Activated T-cell treated with anti-CD3 and anti-CD28 coated beads, Interleukin-2, amount 50 U/mL, for 72 hours (primary cell): ENCODE measurements around the gene ABCA2. TPM values are rescaled to one million over a fixed set of nuclear protein-coding genes. Genes with fewer than 3 reads are reported as not detected.
A peak's percentile ranks its signal among the peaks of the same experiment; 100 is the strongest.

Experiments used
- ATAC-seq, 2 donors: fragments of 150-1000 bp; cut with Tn5 transposase; replicated peaks in 1 of 2; 2 replicates each; pipeline ENCODE4 v1.10.0; 2021; ENCODE audit warnings: moderate library complexity in 2 of 2, mild to moderate bottlenecking in 1 of 2
- DNase-seq, 2 donors: peaks; one replicate each; pipeline ENCODE4 v3.0.0; 2021 to 2022; ENCODE audit warnings: mixed read lengths in 1 of 2
- H3K27ac Mint-ChIP-seq: one replicate; pipeline ENCODE4 v1.8.0; 2022; ENCODE audit warnings: mild to moderate bottlenecking, moderate library complexity, mixed read lengths
- H3K27me3 Mint-ChIP-seq: one replicate; pipeline ENCODE4 v1.8.0; 2022; ENCODE audit warnings: low read depth, mixed read lengths
- H3K36me3 Mint-ChIP-seq, 2 donors: one replicate each; pipeline ENCODE4 v1.8.0; 2022; ENCODE audit warnings: mixed read lengths in 2 of 2, mild to moderate bottlenecking in 1 of 2; ENCODE audit not compliant: insufficient read depth in 2 of 2
- H3K4me1 Mint-ChIP-seq: one replicate; pipeline ENCODE4 v1.8.0; 2022; ENCODE audit warnings: low read depth, mixed read lengths
- H3K4me3 Mint-ChIP-seq, 2 donors: one replicate each; pipeline ENCODE4 v1.8.0; 2022; ENCODE audit warnings: mild to moderate bottlenecking in 2 of 2, mixed read lengths in 2 of 2, moderate library complexity in 2 of 2
- H3K9me3 Mint-ChIP-seq, 2 donors: one replicate each; pipeline ENCODE4 v1.8.0; 2022; ENCODE audit warnings: mixed read lengths in 2 of 2
- total RNA-seq, 2 donors: library from RNA; stranded (reverse); gene quantifications; one replicate each; pipeline ENCODE4 v1.2.3, GENCODE V29; 2022

ABCA2 gene, protein sequence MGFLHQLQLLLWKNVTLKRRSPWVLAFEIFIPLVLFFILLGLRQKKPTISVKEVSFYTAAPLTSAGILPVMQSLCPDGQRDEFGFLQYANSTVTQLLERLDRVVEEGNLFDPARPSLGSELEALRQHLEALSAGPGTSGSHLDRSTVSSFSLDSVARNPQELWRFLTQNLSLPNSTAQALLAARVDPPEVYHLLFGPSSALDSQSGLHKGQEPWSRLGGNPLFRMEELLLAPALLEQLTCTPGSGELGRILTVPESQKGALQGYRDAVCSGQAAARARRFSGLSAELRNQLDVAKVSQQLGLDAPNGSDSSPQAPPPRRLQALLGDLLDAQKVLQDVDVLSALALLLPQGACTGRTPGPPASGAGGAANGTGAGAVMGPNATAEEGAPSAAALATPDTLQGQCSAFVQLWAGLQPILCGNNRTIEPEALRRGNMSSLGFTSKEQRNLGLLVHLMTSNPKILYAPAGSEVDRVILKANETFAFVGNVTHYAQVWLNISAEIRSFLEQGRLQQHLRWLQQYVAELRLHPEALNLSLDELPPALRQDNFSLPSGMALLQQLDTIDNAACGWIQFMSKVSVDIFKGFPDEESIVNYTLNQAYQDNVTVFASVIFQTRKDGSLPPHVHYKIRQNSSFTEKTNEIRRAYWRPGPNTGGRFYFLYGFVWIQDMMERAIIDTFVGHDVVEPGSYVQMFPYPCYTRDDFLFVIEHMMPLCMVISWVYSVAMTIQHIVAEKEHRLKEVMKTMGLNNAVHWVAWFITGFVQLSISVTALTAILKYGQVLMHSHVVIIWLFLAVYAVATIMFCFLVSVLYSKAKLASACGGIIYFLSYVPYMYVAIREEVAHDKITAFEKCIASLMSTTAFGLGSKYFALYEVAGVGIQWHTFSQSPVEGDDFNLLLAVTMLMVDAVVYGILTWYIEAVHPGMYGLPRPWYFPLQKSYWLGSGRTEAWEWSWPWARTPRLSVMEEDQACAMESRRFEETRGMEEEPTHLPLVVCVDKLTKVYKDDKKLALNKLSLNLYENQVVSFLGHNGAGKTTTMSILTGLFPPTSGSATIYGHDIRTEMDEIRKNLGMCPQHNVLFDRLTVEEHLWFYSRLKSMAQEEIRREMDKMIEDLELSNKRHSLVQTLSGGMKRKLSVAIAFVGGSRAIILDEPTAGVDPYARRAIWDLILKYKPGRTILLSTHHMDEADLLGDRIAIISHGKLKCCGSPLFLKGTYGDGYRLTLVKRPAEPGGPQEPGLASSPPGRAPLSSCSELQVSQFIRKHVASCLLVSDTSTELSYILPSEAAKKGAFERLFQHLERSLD (N-terminal part only)
- total RNA-seq = 10 to 100 TPM; 23.9 to 27.5 TPM

DNA sequence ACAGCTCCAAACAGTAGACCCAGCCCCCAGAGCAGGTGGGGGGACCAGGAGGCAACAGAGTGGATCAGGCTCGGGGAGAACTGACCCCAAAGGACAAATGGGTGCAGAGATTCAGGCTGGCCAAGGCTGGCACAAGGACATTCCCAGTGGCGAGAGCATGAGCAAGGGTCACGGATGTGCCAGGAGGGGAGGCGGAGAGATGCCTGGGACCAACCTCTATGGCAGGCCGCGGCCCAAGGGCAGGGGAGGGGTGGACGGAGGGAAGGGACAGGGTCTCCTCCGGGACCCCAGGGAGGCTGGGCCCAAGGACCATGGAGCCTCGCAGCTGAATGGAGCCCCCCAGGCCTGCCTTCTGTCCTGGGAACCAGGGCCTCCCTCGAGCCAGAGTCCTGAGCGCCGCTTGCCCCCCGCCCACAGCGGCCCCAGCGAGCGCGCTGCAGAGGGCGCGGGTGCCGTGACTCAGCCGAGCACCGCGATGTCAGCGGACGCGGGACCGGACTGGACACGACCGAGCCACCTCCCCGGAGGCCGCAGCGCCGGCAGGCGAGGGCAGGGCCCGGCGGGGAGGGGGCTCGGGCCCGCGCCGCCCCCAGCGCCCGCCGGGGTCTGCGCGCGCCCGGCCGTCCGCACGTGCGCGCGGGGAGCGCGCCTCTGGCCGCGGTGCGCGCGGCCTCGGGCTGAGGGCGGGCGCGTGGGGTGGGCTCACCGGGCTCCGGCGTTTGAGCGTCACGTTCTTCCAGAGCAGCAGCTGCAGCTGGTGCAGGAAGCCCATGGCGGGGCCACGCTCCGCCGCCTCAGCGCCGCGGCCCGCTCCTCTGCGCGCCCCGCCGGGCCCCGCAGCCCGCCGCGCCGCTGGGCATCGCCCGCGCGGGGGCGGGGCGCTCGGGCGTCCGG is at the start of gene ABCA2:
Gene ABCA2 (minus strand): TSS at position 869 of the 894 bp plus-strand sequence. CDS start 97 bp downstream, at position 772.
- H3K36me3 Mint-ChIP-seq = no peaks in the 10 kb centered on the region
- peak within 1 kb of the TSS; percentile 12 for H3K27ac Mint-ChIP-seq
- H3K9me3 Mint-ChIP-seq = no peaks in the 10 kb centered on the region
- H3K4me1 Mint-ChIP-seq = peaks cover 35% of the 10 kb centered on the region
- H3K4me3 Mint-ChIP-seq = peak within 1 kb of the TSS; percentile 77 to 79
- H3K27me3 Mint-ChIP-seq = no peaks in the 10 kb centered on the region
- ATAC-seq (no peak), DNase-seq (peak in 1 of 2 donors; percentile 25)

DNA sequence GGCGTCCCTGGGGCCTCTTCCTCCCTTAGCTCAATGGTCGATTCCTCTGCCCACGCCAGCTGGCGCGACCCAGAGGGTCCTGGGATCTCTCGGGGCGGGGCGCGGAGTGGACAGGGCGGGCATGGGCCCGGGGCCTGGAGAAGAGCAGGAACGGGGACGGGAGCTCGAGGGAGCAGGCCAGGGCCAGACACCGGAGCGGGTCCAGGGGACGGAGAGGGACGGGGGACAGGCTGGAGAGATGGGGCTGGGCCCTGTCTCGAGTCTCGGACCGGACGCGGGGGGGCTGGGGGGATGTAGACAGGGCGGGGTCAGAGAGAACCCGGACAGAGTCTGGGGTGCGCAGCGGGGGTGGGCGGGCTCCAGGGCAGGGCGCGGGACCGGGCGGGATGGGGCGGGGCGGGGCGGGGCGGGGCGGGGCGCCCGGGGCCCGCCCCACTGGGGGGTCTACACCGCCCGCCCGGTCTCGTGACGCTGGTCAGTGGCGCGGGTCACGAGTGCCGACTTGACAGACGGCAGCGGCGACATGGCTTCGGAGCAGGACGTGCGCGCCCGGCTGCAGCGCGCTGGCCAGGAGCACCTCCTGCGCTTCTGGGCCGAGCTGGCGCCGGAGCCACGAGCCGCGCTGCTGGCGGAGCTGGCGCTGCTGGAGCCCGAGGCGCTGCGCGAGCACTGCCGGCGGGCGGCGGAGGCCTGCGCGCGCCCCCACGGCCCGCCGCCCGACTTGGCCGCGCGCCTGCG is 49.1 kb upstream of the ABCA2 start, which contains the start of gene UAP1L1:
Gene UAP1L1 (plus strand): TSS at position 508 of the 738 bp plus-strand sequence. CDS start 16 bp downstream, at position 524.
- H3K27me3 Mint-ChIP-seq = no peaks in the 10 kb centered on the region
- peak; percentile 70 to 71 for DNase-seq
- peak within 1 kb of the TSS; percentile 79 to 83 for H3K4me3 Mint-ChIP-seq
- H3K4me1 Mint-ChIP-seq = no peaks in the 10 kb centered on the region
- ATAC-seq = peak; percentile 82 to 84
- H3K36me3 Mint-ChIP-seq = no peaks in the 10 kb centered on the region
- H3K9me3 Mint-ChIP-seq = no peaks in the 10 kb centered on the region
- H3K27ac Mint-ChIP-seq = no peak within 1 kb of the TSS

DNA sequence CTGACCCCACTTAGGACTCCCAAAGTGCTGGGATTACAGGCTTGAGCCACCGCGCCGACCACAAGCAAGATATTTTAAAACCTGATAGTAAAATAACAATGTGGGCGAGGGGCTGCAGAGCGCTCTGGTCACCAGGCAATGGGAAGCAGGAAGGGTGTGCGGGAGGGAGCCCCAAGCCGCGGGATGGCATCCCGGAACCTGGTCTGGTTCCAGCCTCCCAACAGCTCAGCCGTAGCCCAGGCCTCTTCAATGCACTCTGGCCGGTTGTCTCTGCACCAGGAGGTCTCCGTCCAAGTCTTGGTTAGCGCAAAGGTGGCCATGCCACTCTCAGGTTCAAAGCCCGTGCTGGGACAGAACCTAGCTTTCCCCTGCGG is 48.6 kb upstream of the ABCA2 start:
- Mint-ChIP-seq H3K36me3 (no peaks in the 10 kb centered on the region), H3K4me3 (peak overlapping the region; percentile 61 to 73), H3K27ac (no peak overlapping the region), H3K4me1 (peaks cover under 1% of the 10 kb centered on the region), H3K27me3 (no peaks in the 10 kb centered on the region), H3K9me3 (no peaks in the 10 kb centered on the region)
- DNase-seq = no peak
- no peak for ATAC-seq

DNA sequence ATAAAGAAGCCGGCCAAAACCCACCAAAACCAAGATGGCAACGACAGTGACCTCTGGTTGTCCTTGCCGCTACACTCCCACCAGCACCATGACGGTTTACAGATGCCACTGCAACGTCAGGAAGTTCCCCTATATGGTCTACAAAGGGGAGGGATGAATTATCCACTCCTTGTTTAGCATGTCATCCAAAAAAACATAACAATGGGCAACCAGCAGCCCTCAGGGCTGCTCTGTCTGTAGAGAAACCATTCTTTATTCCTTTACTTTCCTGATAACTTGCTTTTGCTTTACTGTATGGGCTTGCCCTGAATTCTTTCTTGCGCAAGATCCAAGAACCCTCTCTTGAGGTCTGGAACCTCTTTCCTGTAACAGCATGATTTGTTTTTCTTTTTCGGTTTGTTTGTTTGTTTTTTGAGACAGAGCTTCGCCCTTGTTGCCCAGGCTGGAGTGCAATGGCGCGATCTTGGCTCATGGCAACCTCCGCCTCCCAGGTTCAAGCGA is 47.3 kb upstream of the ABCA2 start:
- Mint-ChIP-seq H3K4me3 (no peak overlapping the region), H3K27me3 (no peaks in the 10 kb centered on the region), H3K27ac (no peak overlapping the region), H3K36me3 (no peaks in the 10 kb centered on the region), H3K9me3 (no peaks in the 10 kb centered on the region), H3K4me1 (peaks cover 10% of the 10 kb centered on the region)
- ATAC-seq (no peak), DNase-seq (no peak)

DNA sequence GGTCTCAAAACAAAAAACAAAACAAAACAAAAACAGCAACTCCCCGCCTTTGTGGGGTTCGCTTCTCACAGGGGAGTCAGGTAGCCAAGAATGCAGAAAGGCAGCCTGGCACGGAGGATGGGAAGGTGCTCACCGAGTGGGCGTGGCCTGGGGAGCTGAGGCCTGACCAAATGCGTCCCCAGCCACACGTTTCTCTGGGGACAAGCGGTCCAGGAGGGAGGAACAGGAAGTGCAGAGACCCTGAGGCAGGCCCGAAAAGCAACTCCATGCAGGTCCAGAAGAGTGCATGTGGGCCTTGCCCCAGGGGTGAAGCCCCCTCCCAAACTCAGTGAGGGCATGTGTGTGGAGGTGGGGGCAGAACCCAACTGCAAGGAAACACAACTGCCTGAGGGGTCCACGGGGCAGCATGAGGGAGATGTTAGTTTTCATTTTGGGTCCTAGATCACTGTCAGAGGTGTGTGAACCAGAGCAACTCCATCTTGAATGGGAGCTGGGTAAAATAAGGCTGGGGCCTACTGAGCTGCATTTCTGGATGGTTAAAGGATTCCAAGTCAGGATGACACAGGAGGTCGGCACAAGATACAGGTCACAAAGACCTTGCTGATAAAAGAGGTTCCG is 46.7 kb upstream of the ABCA2 start:
- peaks cover 10% of the 10 kb centered on the region for H3K4me1 Mint-ChIP-seq
- H3K36me3 Mint-ChIP-seq = no peaks in the 10 kb centered on the region
- no peak overlapping the region for H3K27ac Mint-ChIP-seq
- H3K27me3 Mint-ChIP-seq = no peaks in the 10 kb centered on the region
- no peaks in the 10 kb centered on the region for H3K9me3 Mint-ChIP-seq
- ATAC-seq (no peak), DNase-seq (no peak)
- no peak overlapping the region for H3K4me3 Mint-ChIP-seq

DNA sequence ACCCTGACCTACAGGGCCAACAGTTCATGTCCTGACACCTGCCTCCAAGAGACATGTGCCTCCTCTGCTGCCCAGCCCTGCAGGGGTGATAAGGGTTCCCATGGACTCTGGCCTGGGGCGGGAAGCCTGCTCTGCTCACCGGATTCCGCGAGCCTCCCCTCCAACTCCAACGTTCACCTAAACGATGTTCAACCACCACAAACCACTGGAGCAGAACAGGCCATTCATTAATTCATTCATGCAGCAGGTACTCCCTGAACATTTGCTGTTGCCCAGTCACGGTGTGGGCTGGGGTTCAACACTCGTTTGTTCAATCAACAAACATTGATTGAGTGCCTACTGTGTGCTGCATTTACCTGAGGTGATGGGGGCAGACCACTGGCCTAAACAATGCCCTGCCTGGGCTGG is 46.0 kb upstream of the ABCA2 start:
- Mint-ChIP-seq H3K27me3 (no peaks in the 10 kb centered on the region), H3K9me3 (no peaks in the 10 kb centered on the region), H3K36me3 (no peaks in the 10 kb centered on the region), H3K4me1 (peaks cover 10% of the 10 kb centered on the region), H3K27ac (no peak overlapping the region), H3K4me3 (no peak overlapping the region)
- DNase-seq (no peak), ATAC-seq (no peak)

DNA sequence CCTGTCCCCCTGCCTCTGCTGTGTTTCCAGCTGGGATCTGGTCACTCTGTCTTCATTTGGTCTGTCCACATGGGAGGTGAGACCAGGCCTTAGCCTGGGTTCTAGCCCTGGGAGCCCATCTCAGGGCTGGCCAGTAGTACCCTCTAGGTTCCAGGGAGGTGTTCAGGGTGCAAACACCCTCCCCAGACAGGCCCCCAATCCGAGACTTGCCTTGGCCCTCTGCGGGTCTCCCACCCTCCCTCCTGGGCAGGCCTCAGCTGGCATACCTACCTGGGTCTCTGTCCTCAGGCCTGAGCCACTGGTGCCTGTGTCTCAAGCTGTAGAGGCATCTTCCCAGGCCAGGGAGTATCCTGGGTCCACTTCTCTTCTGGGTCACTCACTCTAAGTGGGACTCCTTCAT is 43.2 kb upstream of the ABCA2 start:
- Mint-ChIP-seq H3K36me3 (no peaks in the 10 kb centered on the region), H3K27ac (peak overlapping the region; percentile 59), H3K27me3 (no peaks in the 10 kb centered on the region), H3K4me3 (peak overlapping the region; percentile 85 to 96), H3K4me1 (peaks cover 23% of the 10 kb centered on the region), H3K9me3 (no peaks in the 10 kb centered on the region)
- no peak for ATAC-seq
- no peak for DNase-seq

DNA sequence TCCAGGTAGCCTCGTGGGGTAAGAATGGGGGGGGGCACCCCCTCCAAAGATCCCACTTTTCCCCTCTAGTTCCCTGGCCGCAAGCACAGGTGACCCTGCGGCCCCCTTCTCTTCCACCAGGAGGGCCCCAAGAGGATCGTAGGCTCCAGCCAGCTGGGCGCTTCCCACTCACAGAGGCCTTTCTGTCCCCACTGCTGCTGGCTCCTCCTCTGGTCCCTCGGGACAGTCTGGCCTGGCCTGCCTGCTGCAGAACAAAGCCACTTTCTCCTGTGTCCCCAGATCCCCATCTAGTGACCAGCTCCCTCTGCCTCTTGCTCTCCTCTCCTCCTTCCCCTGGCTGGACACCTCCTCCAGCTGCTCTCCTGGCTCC is 42.9 kb upstream of the ABCA2 start:
- no peaks in the 10 kb centered on the region for H3K27me3 Mint-ChIP-seq
- H3K27ac Mint-ChIP-seq = peak overlapping the region; percentile 59
- ATAC-seq (no peak), DNase-seq (no peak)
- H3K4me1 Mint-ChIP-seq = peaks cover 23% of the 10 kb centered on the region
- peak overlapping the region; percentile 85 to 96 for H3K4me3 Mint-ChIP-seq
- H3K9me3 Mint-ChIP-seq = no peaks in the 10 kb centered on the region
- H3K36me3 Mint-ChIP-seq = no peaks in the 10 kb centered on the region

DNA sequence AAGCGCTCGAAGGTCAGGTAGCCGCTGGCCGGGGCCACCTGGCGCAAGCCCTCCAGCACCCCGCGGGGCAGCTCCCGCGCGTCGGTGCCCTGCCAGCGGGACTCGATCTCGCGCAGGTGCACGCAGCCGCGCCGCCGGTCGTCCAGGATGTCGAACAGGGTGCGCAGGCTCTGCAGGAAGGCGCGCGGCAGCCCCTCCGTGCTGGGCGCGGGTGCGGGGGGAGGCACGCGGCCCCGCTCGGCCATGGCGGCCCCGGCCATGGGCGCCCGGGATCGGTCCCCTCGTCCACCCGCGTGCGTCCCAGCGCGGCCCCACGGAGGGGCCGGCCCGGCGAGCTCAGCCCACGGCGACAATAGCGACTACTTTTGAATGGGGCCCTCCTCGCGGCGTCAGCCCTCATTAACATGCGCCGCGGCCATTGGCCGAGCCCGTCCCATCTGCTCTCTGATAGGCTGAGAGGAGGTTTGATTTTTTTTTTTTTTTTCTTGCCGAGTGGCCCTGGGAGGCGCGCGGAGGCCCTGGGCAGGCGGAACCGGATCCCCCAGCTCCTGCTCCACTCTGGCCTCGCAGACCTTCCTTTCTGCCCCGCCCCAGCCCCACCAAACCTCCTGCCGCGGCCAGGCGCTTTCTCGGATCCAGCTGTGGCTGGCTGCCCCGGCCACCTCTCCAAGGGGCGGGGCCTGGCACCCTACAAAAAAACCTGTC is 42.3 kb upstream of the ABCA2 start, which contains the start of gene SAPCD2:
Gene SAPCD2 (minus strand): TSS at position 357 of the 705 bp plus-strand sequence. CDS start 97 bp downstream, at position 260.
- H3K9me3 Mint-ChIP-seq = no peaks in the 10 kb centered on the region
- DNase-seq = peak; percentile 89 to 91
- H3K27ac Mint-ChIP-seq = peak within 1 kb of the TSS; percentile 75
- no peaks in the 10 kb centered on the region for H3K27me3 Mint-ChIP-seq
- H3K36me3 Mint-ChIP-seq = no peaks in the 10 kb centered on the region
- H3K4me1 Mint-ChIP-seq = peaks cover 23% of the 10 kb centered on the region
- ATAC-seq = peak; percentile 92
- H3K4me3 Mint-ChIP-seq = peak within 1 kb of the TSS; percentile 85 to 96

DNA sequence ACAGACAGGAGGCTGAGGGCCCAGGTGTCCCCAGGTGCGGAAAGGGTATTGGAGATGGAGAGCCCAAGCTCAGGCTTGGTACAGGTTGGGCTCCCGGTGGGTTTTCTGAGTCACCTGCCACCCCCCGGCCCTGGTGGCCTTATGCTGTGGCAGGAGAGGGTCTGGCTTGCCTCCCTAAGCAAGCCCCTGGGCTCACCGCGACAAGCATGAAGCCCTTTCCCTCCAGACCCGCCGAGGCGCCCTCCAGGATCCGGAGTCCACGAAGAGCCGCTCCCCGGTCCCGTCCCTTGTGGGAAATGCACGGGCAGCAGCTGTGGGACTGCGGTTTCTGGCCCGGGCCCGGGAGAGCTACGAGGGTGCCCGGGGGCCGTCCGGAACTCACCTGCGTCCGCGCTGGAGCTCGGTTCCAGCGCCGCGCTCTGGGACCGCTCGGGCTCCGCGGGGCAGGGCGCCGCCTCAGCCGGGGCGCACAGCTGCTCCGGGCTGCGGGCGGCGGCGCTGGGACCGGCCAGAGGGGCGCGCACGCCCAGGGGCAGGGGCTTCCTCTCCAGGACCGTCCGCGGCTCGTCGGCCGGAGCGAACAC is 41.6 kb upstream of the ABCA2 start:
- H3K27me3 Mint-ChIP-seq = no peaks in the 10 kb centered on the region
- no peak overlapping the region for H3K27ac Mint-ChIP-seq
- peaks cover 23% of the 10 kb centered on the region for H3K4me1 Mint-ChIP-seq
- no peaks in the 10 kb centered on the region for H3K36me3 Mint-ChIP-seq
- ATAC-seq (no peak), DNase-seq (no peak)
- H3K4me3 Mint-ChIP-seq = peak overlapping the region; percentile 67 to 77
- no peaks in the 10 kb centered on the region for H3K9me3 Mint-ChIP-seq
